Stimulated activated CD8-positive, alpha-beta memory T cell treated with anti-CD3 and anti-CD28 coated beads, Interleukin-15, amount 100 ng/mL, for 1 hour (primary cell): Measurements from ENCODE around the gene CTSD.

Experiments used
- DNase-seq: peaks from one replicate; pipeline ENCODE4 v3.0.0-alpha.2; 2020; ENCODE audit warnings: low read depth

The CTSD gene

GRCh38 chr11:1755692-1756561, 7.8 kb downstream of the CTSD start:
- no peak for DNase-seq

- DNase-seq, result no peak
Observed at GRCh38 chr11:1755344-1755691, 8.4 kb downstream of the CTSD start.

- DNase-seq, result no peak
Observed at GRCh38 chr11:1754376-1755150, 9.2 kb downstream of the CTSD start.

- no peak for DNase-seq
Observed at GRCh38 chr11:1753929-1754305, 9.8 kb downstream of the CTSD start.

- DNase-seq, result no peak
Observed at GRCh38 chr11:1753229-1753928, 10.3 kb downstream of the CTSD start.

- no peak for DNase-seq
Observed at GRCh38 chr11:1752907-1753228, 10.9 kb downstream of the CTSD start.

GRCh38 chr11:1751999-1752906, 11.5 kb downstream of the CTSD start:
- DNase-seq, result no peak

GRCh38 chr11:1751531-1751921, 12.2 kb downstream of the CTSD start:
- DNase-seq, result no peak

- DNase-seq, result no peak
Observed at GRCh38 chr11:1750840-1751530, 12.7 kb downstream of the CTSD start.

GRCh38 chr11:1750481-1750839, 13.3 kb downstream of the CTSD start, which contains the start of gene IFITM10:
Gene IFITM10 (minus strand): TSS chr11:1750595. CDS start chr11:1750442, 153 bp downstream.
- no peak for DNase-seq

GRCh38 chr11:1749395-1750351, 14.1 kb downstream of the CTSD start:
- no peak for DNase-seq

GRCh38 chr11:1748636-1749394, 14.9 kb downstream of the CTSD start:
- DNase-seq, result no peak

GRCh38 chr11:1747753-1748635, 15.7 kb downstream of the CTSD start:
- DNase-seq, result no peak

GRCh38 chr11:1746956-1747752, 16.6 kb downstream of the CTSD start:
- DNase-seq, result no peak

GRCh38 chr11:1746511-1746931, 17.2 kb downstream of the CTSD start:
- no peak for DNase-seq

GRCh38 chr11:1745701-1746320, 17.9 kb downstream of the CTSD start:
- no peak for DNase-seq
